RWPE2 (cell line): ENCODE data around the gene DTWD1.

ENCODE experiments used
- ATAC-seq: fragments of 200-7000 bp; cut with Tn5 transposase; 3 replicates; pipeline ENCODE4 v1.9.1; 2021; ENCODE audit warnings: low read depth
- DNase-seq: peaks from one replicate; pipeline ENCODE4 v3.0.0-alpha.2; 2020; ENCODE audit warnings: low spot score
- H3K27ac ChIP-seq: fragments of 450-650 bp; 2 replicates; pipeline ENCODE4 v1.5.1; 2017; ENCODE audit warnings: mild to moderate bottlenecking; ENCODE audit not compliant: poor library complexity, severe bottlenecking
- H3K27me3 ChIP-seq: fragments of 250-450 bp; sonication (Bioruptor Pico); 2 replicates; pipeline ENCODE4 v1.5.1; 2021; ENCODE audit warnings: mild to moderate bottlenecking, moderate library complexity; ENCODE audit not compliant: insufficient read depth, poor library complexity, severe bottlenecking
- H3K36me3 ChIP-seq: fragments of 250-450 bp; sonication (Bioruptor Pico); 2 replicates; pipeline ENCODE4 v1.5.1; 2020; ENCODE audit warnings: low read depth, mild to moderate bottlenecking, moderate library complexity
- H3K4me1 ChIP-seq: fragments of 250-450 bp; sonication (Bioruptor Pico); 2 replicates; pipeline ENCODE4 v1.5.1; 2021; ENCODE audit warnings: mild to moderate bottlenecking, moderate library complexity; ENCODE audit not compliant: insufficient read depth, poor library complexity, severe bottlenecking
- H3K4me3 ChIP-seq: fragments of 250-450 bp; sonication (Bioruptor Pico); 2 replicates; pipeline ENCODE4 v1.5.1; 2021; ENCODE audit warnings: mild to moderate bottlenecking, moderate library complexity; ENCODE audit not compliant: severe bottlenecking
- H3K9me3 ChIP-seq: fragments of 250-450 bp; sonication (Bioruptor Pico); 2 replicates; pipeline ENCODE4 v1.5.1; 2021; ENCODE audit warnings: mild to moderate bottlenecking, moderate library complexity; ENCODE audit not compliant: severe bottlenecking
- CTCF ChIP-seq: fragments of 450-650 bp; IDR thresholded peaks from one replicate; pipeline ENCODE4 v1.5.1; 2017; ENCODE audit warnings: mild to moderate bottlenecking, moderate library complexity; ENCODE audit not compliant: poor library complexity, severe bottlenecking

Gene DTWD1

DNA sequence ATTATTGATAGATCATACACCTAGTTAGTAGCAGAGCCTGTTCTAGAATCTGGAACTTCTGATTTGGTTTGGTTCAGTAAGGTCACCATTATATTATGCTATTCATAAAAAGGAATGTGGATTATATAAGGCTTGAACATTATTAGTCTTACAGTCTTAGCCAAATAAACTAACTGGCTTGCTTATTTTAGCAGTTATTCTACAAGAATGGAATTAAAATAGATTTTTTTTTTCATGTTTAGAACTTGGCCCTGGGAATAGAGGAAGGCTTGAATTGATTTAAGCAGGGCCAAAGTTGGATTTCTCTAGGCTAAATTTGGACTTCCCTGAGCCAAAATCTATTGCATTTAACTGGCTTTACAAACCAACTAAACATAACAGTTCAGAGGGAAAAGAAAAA, 24.4 kb downstream of the DTWD1 start:
- H3K4me3 ChIP-seq, result no peak overlapping the region
- DNase-seq, result no peak
- H3K36me3 ChIP-seq, result peaks cover 36% of the 10 kb centered on the region
- H3K9me3 ChIP-seq, result no peaks in the 10 kb centered on the region
- ATAC-seq, result no peak
- no peak for TF ChIP-seq CTCF
- no peaks in the 10 kb centered on the region for H3K27me3 ChIP-seq
- H3K27ac ChIP-seq, result no peak overlapping the region
- H3K4me1 ChIP-seq, result peaks cover 9% of the 10 kb centered on the region

- Histone ChIP-seq H3K4me1 (peaks cover 9% of the 10 kb centered on the region), H3K4me3 (no peak overlapping the region), H3K36me3 (peaks cover 31% of the 10 kb centered on the region), H3K27ac (no peak overlapping the region), H3K27me3 (no peaks in the 10 kb centered on the region), H3K9me3 (no peaks in the 10 kb centered on the region)
- no peak for TF ChIP-seq CTCF
- peak; percentile 74 for DNase-seq
- peak; percentile 84 for ATAC-seq
Observed at GRCh38 chr15:49645941-49646340, 25.1 kb downstream of the DTWD1 start.

GRCh38 chr15:49646891-49647290, 26.0 kb downstream of the DTWD1 start:
- Histone ChIP-seq H3K4me1 (peaks cover 9% of the 10 kb centered on the region), H3K9me3 (no peaks in the 10 kb centered on the region), H3K4me3 (no peak overlapping the region), H3K36me3 (peaks cover 21% of the 10 kb centered on the region), H3K27ac (no peak overlapping the region), H3K27me3 (no peaks in the 10 kb centered on the region)
- DNase-seq (no peak), ATAC-seq (no peak)
- no peak for TF ChIP-seq CTCF

- Histone ChIP-seq H3K36me3 (0 out of 2 replicates have a peak, but pooled peaks cover 3% of the 10 kb centered on the region), H3K27ac (no peak overlapping the region), H3K27me3 (no peaks in the 10 kb centered on the region), H3K9me3 (peaks cover 7% of the 10 kb centered on the region), H3K4me1 (peaks cover 9% of the 10 kb centered on the region), H3K4me3 (no peak overlapping the region)
- DNase-seq, result no peak
- no peak for ATAC-seq
- no peak for TF ChIP-seq CTCF
Observed at GRCh38 chr15:49649987-49650386, 29.1 kb downstream of the DTWD1 start.

GRCh38 chr15:49650676-49651075, 29.8 kb downstream of the DTWD1 start:
- no peak for TF ChIP-seq CTCF
- Histone ChIP-seq H3K9me3 (peaks cover 7% of the 10 kb centered on the region), H3K27me3 (no peaks in the 10 kb centered on the region), H3K4me1 (peaks cover 3% of the 10 kb centered on the region), H3K27ac (no peak overlapping the region), H3K4me3 (no peak overlapping the region), H3K36me3 (no peaks in the 10 kb centered on the region)
- ATAC-seq (no peak), DNase-seq (no peak)
